ENCODE results near the gene TMEM14A. TPM values are rescaled to one million over a fixed set of nuclear protein-coding genes. Genes with fewer than 3 reads are reported as not detected.

Gene TMEM14A
- total RNA-seq, 4 donors from 2014 or later: 12.5 to 35.8 (median 19.4) TPM; not detected in 1

DNA sequence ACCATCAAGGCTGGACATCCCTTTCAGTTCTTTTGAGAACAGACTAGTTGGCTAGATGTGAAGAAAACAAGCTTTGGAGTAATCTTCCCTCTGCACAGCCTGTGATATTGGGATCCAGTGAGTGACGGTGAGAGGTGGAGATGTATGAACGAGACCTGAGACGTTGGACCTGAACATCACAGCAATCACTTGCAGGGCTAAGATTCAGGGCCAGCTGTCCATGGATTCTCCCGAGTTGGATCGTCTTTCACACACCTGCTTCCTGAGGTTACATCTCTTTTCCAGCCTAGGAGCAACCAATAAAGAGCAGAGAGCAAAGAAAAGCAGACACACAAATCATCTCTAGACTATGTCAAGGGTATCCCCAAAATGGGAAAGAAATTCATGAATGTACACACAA lies 30.0 kb upstream of the TMEM14A start:
- WGBS, 2 donors (ENCODE audit: low coverage in 1 of 2): 90% methylated on average over 5 of the region's 5 CpGs
- intact Hi-C loops (cut with DNase I; ENCODE audit: low total_unique reads): no loop called here

DNA sequence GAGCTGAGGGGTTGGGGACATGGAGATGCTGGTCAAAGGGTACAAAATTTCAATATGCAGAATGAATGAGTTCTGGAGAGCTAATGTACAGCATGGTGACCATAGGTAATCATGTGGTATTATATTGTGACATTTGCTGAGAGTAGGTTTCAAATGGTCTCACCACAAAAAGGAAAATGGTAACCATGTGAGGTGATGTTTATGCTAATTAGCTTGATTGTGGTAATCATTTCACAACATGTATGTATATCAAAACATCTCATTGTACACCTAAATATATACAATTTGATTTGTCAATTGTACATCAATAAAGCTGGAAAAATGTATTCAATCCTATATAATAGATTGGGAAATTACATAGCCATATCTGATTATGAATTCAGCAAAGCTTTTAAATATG lies 29.5 kb upstream of the TMEM14A start:
- in situ Hi-C loops (cut with MboI; ENCODE audit: low pct_ligation_motif_present in 1 of 4, low pct_unique_long_range_greater_than_20kb in 1 of 4, low sequenced_read_pairs in 3 of 4): no loop called here
- intact Hi-C loops (cut with DNase I; ENCODE audit: low total_unique reads): no loop called here
- DNase-seq: no peak
- H3K36me3 ChIP-seq: no peaks in the 10 kb centered on the region
- no peak for TF ChIP-seq POLR2AphosphoS5 (IDR thresholded peaks at IDR 0.05)
- TF ChIP-seq POLR2A (IDR thresholded peaks at IDR 0.05): no peak
- H3K27ac ChIP-seq: no peak overlapping the region
- H3K4me1 ChIP-seq: peaks cover 0 to 6% (median 0%) of the 10 kb centered on the region in 4 donors
- no peaks in the 10 kb centered on the region for H3K9me3 ChIP-seq
- H3K27me3 ChIP-seq: peaks cover 5% of the 10 kb centered on the region
- no peak overlapping the region for H3K4me3 ChIP-seq

More for the DNA sequence above, 30.0 kb upstream of the TMEM14A start:
- Histone ChIP-seq H3K9me3 (no peaks in the 10 kb centered on the region), H3K27ac (no peak overlapping the region), H3K4me1 (peaks cover 0 to 6% (median 0%) of the 10 kb centered on the region in 4 donors), H3K4me3 (no peak overlapping the region), H3K27me3 (peaks cover 5% of the 10 kb centered on the region), H3K36me3 (no peaks in the 10 kb centered on the region)
- no peak for TF ChIP-seq POLR2AphosphoS5 (IDR thresholded peaks at IDR 0.05)
- in situ Hi-C loops (cut with MboI; ENCODE audit: low pct_ligation_motif_present in 1 of 4, low pct_unique_long_range_greater_than_20kb in 1 of 4, low sequenced_read_pairs in 3 of 4): no loop called here
- DNase-seq: no peak

DNA sequence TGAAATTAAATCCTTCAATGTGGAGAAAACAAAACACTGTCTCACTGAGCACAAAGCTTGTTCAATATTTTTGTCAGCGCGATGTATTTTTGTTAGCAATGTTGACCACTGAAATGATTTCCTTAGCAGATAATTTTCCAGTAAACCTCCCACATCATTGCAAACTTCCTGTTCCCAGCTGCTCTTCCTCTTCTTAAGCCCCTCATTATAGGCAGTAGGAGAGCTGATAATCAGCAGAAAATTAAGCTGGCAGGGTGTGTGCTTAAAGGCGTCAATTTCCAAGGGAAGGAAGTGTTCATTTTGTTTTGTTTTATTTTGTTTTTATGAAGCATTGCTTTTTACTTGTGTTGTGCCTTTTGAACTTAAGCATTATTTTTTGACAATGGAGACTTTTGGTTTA lies 29.1 kb upstream of the TMEM14A start:
- H3K9me3 ChIP-seq: no peaks in the 10 kb centered on the region
- H3K27me3 ChIP-seq: peaks cover 5% of the 10 kb centered on the region
- peaks cover 0 to 6% (median 0%) of the 10 kb centered on the region in 4 donors for H3K4me1 ChIP-seq
- H3K4me3 ChIP-seq: no peak overlapping the region
- H3K27ac ChIP-seq: peak overlapping the region in 1 of 4 donors; percentile 5
- TF ChIP-seq POLR2A (IDR thresholded peaks at IDR 0.05) (no peak), EP300 (IDR thresholded peaks at IDR 0.05; ENCODE audit: low read depth) (no peak), POLR2AphosphoS5 (IDR thresholded peaks at IDR 0.05) (no peak)
- WGBS, 2 donors (ENCODE audit: low coverage in 1 of 2): 53 to 55% methylated on average over 3 of the region's 3 CpGs
- in situ Hi-C loops (cut with MboI; ENCODE audit: low pct_ligation_motif_present in 1 of 4, low pct_unique_long_range_greater_than_20kb in 1 of 4, low sequenced_read_pairs in 3 of 4): no loop called here
- DNase-seq: no peak
- no peaks in the 10 kb centered on the region for H3K36me3 ChIP-seq
- intact Hi-C loops (cut with DNase I; ENCODE audit: low total_unique reads): no loop called here

DNA sequence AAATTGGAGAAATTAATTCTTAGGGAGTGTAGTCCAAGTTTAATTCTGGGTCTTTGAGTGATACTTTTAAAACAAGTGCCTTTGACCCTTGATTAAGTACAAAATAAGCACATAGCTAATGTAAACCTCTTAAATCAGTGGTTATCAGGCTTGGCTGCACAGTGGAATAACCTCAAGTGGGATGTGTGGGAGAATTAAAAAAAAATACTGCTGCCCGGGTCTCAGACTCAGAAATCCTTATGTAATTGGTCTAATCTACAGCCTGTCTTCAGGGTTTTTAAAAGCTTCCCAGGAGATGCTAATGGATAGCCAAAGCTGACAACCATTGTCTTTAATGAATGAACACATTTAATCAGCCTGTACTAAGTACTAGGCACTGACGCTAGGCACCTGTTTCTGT lies 28.5 kb upstream of the TMEM14A start:
- H3K27me3 ChIP-seq: peaks cover 5% of the 10 kb centered on the region
- H3K27ac ChIP-seq: peak overlapping the region in 1 of 4 donors; percentile 5
- TF ChIP-seq POLR2AphosphoS5 (IDR thresholded peaks at IDR 0.05): no peak
- TF ChIP-seq POLR2A (IDR thresholded peaks at IDR 0.05): no peak
- TF ChIP-seq, protein P1, sequence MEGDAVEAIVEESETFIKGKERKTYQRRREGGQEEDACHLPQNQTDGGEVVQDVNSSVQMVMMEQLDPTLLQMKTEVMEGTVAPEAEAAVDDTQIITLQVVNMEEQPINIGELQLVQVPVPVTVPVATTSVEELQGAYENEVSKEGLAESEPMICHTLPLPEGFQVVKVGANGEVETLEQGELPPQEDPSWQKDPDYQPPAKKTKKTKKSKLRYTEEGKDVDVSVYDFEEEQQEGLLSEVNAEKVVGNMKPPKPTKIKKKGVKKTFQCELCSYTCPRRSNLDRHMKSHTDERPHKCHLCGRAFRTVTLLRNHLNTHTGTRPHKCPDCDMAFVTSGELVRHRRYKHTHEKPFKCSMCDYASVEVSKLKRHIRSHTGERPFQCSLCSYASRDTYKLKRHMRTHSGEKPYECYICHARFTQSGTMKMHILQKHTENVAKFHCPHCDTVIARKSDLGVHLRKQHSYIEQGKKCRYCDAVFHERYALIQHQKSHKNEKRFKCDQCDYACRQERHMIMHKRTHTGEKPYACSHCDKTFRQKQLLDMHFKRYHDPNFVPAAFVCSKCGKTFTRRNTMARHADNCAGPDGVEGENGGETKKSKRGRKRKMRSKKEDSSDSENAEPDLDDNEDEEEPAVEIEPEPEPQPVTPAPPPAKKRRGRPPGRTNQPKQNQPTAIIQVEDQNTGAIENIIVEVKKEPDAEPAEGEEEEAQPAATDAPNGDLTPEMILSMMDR (IDR thresholded peaks at IDR 0.05): no peak
- TF ChIP-seq EP300 (IDR thresholded peaks at IDR 0.05; ENCODE audit: low read depth): no peak
- H3K9me3 ChIP-seq: no peaks in the 10 kb centered on the region
- H3K36me3 ChIP-seq: no peaks in the 10 kb centered on the region
- 66 to 82% methylated on average over 2 of the region's 2 CpGs for WGBS, 2 donors (ENCODE audit: low coverage in 1 of 2)
- no peak for DNase-seq
- in situ Hi-C loops (cut with MboI; ENCODE audit: low pct_ligation_motif_present in 1 of 4, low pct_unique_long_range_greater_than_20kb in 1 of 4, low sequenced_read_pairs in 3 of 4): no loop called here
- intact Hi-C loops (cut with DNase I; ENCODE audit: low total_unique reads): no loop called here
- no peak overlapping the region for H3K4me3 ChIP-seq
- peaks cover 0 to 6% (median 0%) of the 10 kb centered on the region in 4 donors for H3K4me1 ChIP-seq

DNA sequence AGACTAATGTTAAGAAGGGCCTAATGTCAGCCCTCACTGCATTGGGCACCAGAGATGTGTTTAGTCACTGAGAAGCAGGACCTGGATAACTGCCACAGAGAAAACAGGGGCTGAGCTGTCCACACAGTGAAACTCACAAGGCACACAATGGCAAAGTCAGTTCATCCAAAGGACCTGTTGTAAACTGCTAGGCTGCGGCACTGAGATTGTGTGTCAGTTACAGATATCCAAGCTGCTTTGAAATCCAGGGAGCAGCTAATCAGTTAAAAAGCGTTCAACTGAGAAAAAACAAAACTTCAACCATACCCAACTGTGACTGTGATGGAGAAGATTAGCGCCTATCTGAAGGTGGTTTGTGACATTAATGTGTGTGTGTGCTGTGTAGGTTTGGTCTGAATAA lies 27.8 kb upstream of the TMEM14A start:
- Histone ChIP-seq H3K4me3 (no peak overlapping the region), H3K27me3 (peaks cover 5% of the 10 kb centered on the region), H3K9me3 (no peaks in the 10 kb centered on the region), H3K4me1 (peaks cover 0 to 6% (median 0%) of the 10 kb centered on the region in 4 donors), H3K36me3 (no peaks in the 10 kb centered on the region), H3K27ac (no peak overlapping the region)
- 79 to 98% methylated on average over 2 to 3 of the region's 3 CpGs for WGBS, 2 donors (ENCODE audit: low coverage in 1 of 2)
- no peak for DNase-seq
- intact Hi-C loops (cut with DNase I; ENCODE audit: low total_unique reads): no loop called here
- in situ Hi-C loops (cut with MboI; ENCODE audit: low pct_ligation_motif_present in 1 of 4, low pct_unique_long_range_greater_than_20kb in 1 of 4, low sequenced_read_pairs in 3 of 4): no loop called here
- TF ChIP-seq POLR2AphosphoS5 (IDR thresholded peaks at IDR 0.05) (no peak), EP300 (IDR thresholded peaks at IDR 0.05; ENCODE audit: low read depth) (no peak), POLR2A (IDR thresholded peaks at IDR 0.05) (no peak)
- TF ChIP-seq, protein P1 (IDR thresholded peaks at IDR 0.05): no peak

DNA sequence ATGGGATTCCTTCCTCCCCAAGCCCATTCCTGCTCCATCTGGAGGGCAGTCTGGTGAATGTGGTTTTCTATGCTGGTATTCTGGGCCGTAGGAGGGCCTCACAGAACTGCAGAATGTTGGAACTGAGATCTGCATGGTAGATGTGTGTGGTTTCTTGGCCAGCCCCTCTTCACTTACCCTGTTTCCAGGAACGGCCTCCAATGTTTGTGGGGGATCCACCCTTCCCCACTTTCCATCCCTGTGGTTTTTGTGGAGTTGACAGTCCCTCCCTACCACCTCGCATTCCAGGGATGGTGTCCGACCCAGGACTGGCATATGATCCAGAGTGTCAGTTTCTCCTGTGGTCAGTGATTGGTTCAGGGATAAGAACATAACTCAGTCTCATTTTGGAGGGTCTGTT lies 26.7 kb upstream of the TMEM14A start:
- TF ChIP-seq, protein P1 (IDR thresholded peaks at IDR 0.05): no peak
- no peak for TF ChIP-seq EP300 (IDR thresholded peaks at IDR 0.05; ENCODE audit: low read depth)
- TF ChIP-seq POLR2A (IDR thresholded peaks at IDR 0.05): no peak
- no peak for TF ChIP-seq POLR2AphosphoS5 (IDR thresholded peaks at IDR 0.05)
- intact Hi-C loops (cut with DNase I; ENCODE audit: low total_unique reads) (no loop called here), in situ Hi-C loops (cut with MboI; ENCODE audit: low pct_ligation_motif_present in 1 of 4, low pct_unique_long_range_greater_than_20kb in 1 of 4, low sequenced_read_pairs in 3 of 4) (no loop called here)
- no peak overlapping the region for H3K4me3 ChIP-seq
- H3K27me3 ChIP-seq: peaks cover 5% of the 10 kb centered on the region
- no peak overlapping the region for H3K27ac ChIP-seq
- DNase-seq: no peak
- peaks cover 0 to 6% (median 0%) of the 10 kb centered on the region in 4 donors for H3K4me1 ChIP-seq
- no peaks in the 10 kb centered on the region for H3K36me3 ChIP-seq
- 40 to 94% methylated on average over 1 to 4 of the region's 4 CpGs for WGBS, 2 donors (ENCODE audit: low coverage in 1 of 2)
- no peaks in the 10 kb centered on the region for H3K9me3 ChIP-seq
